Nephron (organoid): ENCODE results near the gene NPC1L1.

Experiments
- H3K27ac Mint-ChIP-seq, 3 experiments: 2 replicates each; pipeline ENCODE4 v1.8.0; 2020; ENCODE audit warnings: mixed read lengths in 3 of 3, mild to moderate bottlenecking in 2 of 3, moderate library complexity in 1 of 3
- H3K27me3 Mint-ChIP-seq: 2 replicates; pipeline ENCODE4 v1.8.0; 2021; ENCODE audit warnings: low read depth, mild to moderate bottlenecking, moderate library complexity, mixed read lengths
- H3K36me3 Mint-ChIP-seq: 2 replicates; pipeline ENCODE4 v1.8.0; 2020; ENCODE audit warnings: low read depth, mixed read lengths
- H3K4me1 Mint-ChIP-seq: 2 replicates; pipeline ENCODE4 v1.8.0; 2020; ENCODE audit warnings: mixed read lengths
- H3K4me3 Mint-ChIP-seq, 3 experiments: 2 replicates each; pipeline ENCODE4 v1.8.0; 2020; ENCODE audit warnings: mild to moderate bottlenecking in 3 of 3, mixed read lengths in 3 of 3, moderate library complexity in 2 of 3
- H3K9me3 Mint-ChIP-seq: 2 replicates; pipeline ENCODE4 v1.8.0; 2020; ENCODE audit warnings: mixed read lengths
- CTCF ChIP-seq, 3 experiments: fragments of 200-600 bp; sonication (generic); IDR thresholded peaks; one replicate each; pipeline ENCODE4 v1.5.0; 2021; ENCODE audit warnings: antibody characterized with exemption in 3 of 3; ENCODE audit not compliant: unreplicated experiment in 3 of 3

NPC1L1 gene

DNA sequence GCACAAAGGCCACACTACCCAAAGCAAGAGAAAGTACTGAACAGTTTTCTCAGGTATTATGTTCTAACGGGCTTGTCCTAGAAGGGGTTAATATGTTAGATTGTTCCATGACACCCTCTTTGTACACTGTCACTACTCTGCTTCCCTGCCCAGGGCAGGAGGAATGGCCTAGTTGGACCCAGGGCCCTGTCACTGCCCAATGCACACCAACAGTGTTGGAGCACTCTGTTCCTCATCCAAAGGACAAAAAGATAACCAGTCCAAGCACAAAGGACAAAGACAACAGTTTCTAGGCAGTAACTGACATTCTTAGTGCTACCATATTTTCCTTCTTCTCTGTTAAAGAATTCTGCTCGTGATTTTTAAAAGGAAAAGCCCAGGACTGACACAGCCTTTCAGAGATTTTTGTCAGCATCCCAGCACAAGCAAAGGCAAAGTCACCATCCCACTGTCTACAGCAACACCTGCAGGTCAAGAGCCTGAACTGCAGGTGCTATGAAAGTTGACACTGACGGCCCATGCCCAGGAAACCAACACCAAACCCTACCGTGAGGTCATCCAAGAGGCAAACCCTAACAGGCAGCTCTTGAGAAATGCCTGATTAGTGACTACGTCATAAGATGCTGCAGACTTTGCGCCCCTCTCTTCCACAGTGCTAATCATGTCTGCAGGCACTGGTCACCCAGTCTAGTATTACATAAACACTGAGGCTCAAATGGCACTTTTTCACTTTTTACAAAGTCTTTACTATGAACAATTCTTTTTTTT lies 63.9 kb downstream of the NPC1L1 start:
- Mint-ChIP-seq H3K27ac (no peak overlapping the region), H3K9me3 (peaks cover 3% of the 10 kb centered on the region), H3K27me3 (no peaks in the 10 kb centered on the region), H3K4me1 (peaks cover 5% of the 10 kb centered on the region), H3K36me3 (peaks cover 72% of the 10 kb centered on the region), H3K4me3 (no peak overlapping the region)
- peak; percentile 91 to 95 (median 92) for TF ChIP-seq CTCF (IDR thresholded peaks at IDR 0.05; ENCODE audit: unreplicated experiment in 3 of 3)

DNA sequence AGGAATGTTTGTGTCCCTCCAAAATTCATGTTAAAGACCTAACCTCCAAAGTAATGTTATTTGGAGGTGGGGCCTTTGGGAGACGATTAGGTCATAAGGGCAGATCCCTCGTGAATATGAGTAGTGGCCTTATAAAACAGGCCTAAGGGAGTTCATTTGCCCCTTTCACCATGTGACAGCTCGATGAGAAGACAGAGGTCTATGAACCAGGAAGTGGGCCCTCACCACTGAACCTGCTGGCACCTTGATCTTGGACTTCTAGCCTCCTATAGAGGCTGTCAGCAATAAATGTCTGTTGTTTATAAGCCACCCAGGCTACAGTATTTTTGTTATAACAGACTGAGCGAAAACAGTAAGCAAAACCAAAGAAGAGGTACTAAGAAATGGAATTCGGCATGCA lies 64.8 kb downstream of the NPC1L1 start:
- no peaks in the 10 kb centered on the region for H3K27me3 Mint-ChIP-seq
- H3K4me3 Mint-ChIP-seq, result no peak overlapping the region
- no peaks in the 10 kb centered on the region for H3K9me3 Mint-ChIP-seq
- TF ChIP-seq CTCF (IDR thresholded peaks at IDR 0.05; ENCODE audit: unreplicated experiment in 3 of 3), result no peak
- H3K27ac Mint-ChIP-seq, result no peak overlapping the region
- H3K36me3 Mint-ChIP-seq, result peaks cover 69% of the 10 kb centered on the region
- H3K4me1 Mint-ChIP-seq, result peaks cover 5% of the 10 kb centered on the region

DNA sequence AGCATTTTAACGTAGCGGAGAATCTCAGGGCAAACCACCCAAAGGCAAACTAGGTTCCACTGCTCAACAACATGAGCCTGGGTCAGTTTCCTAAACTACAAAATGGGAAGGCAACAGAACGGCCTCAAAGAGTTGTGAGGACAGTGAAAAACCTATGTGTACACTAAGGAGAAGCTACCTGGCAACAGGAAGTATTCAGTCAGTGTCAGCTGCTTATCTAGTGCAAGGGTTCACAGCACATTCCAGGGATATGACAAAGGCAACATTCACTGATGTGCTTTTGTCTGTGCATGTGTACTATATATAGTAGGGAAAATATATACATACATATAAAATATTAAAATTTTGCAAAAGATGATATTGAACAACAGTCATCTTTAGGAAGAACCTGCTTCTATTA lies 67.8 kb downstream of the NPC1L1 start:
- Mint-ChIP-seq H3K36me3 (peaks cover 66% of the 10 kb centered on the region), H3K27ac (no peak overlapping the region), H3K27me3 (no peaks in the 10 kb centered on the region), H3K4me1 (peaks cover 24% of the 10 kb centered on the region), H3K9me3 (no peaks in the 10 kb centered on the region), H3K4me3 (no peak overlapping the region)
- no peak for TF ChIP-seq CTCF (IDR thresholded peaks at IDR 0.05; ENCODE audit: unreplicated experiment in 3 of 3)

DNA sequence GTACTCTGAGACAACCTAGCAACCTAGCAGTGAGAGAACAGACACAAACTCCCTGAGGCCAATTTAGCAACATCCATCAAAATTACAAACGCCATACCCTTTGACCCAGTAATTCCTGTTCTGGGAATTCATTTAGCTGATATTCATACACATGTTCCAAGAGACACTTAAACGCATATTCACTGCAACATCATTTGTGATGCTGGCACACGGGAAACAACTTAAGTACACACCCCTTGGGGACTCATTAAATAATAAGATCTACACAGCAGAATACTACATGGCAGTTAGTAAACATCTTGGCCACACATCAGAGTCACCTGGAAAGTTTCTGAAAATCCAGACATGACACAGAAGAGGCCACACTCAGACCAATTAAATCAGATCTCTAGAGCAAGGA lies 68.3 kb downstream of the NPC1L1 start:
- H3K27ac Mint-ChIP-seq, result no peak overlapping the region
- H3K27me3 Mint-ChIP-seq, result no peaks in the 10 kb centered on the region
- peaks cover 71% of the 10 kb centered on the region for H3K36me3 Mint-ChIP-seq
- H3K4me1 Mint-ChIP-seq, result peaks cover 24% of the 10 kb centered on the region
- H3K4me3 Mint-ChIP-seq, result no peak overlapping the region
- no peaks in the 10 kb centered on the region for H3K9me3 Mint-ChIP-seq
- no peak for TF ChIP-seq CTCF (IDR thresholded peaks at IDR 0.05; ENCODE audit: unreplicated experiment in 3 of 3)

- Mint-ChIP-seq H3K4me1 (peaks cover 24% of the 10 kb centered on the region), H3K9me3 (no peaks in the 10 kb centered on the region), H3K36me3 (peaks cover 72% of the 10 kb centered on the region), H3K4me3 (no peak overlapping the region), H3K27ac (no peak overlapping the region), H3K27me3 (no peaks in the 10 kb centered on the region)
- TF ChIP-seq CTCF (IDR thresholded peaks at IDR 0.05; ENCODE audit: unreplicated experiment in 3 of 3), result no peak
Observed at GRCh38 chr7:44471850-44472249, 69.3 kb downstream of the NPC1L1 start.

DNA sequence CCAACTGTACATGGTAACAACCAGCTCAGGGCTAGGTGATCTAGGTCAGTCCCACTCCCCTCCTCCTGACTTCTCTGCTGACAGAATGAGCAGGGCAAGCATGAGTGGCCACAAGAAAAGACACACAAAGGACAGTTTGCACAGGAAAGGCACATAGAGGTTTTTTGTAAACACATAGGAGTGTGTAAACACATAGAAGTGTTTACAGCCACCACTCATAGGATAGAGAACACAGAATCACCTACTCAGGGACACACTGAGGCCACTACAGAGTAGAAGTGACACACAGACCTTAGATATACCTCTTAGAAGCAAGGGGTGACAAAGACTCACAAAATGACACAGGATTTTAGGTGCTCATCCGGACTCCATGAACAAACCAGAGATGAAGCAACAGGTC lies 69.7 kb downstream of the NPC1L1 start:
- peaks cover 69% of the 10 kb centered on the region for H3K36me3 Mint-ChIP-seq
- H3K4me1 Mint-ChIP-seq, result peaks cover 24% of the 10 kb centered on the region
- H3K4me3 Mint-ChIP-seq, result no peak overlapping the region

More for the DNA sequence above, 69.7 kb downstream of the NPC1L1 start:
- no peaks in the 10 kb centered on the region for H3K9me3 Mint-ChIP-seq
- TF ChIP-seq CTCF (IDR thresholded peaks at IDR 0.05; ENCODE audit: unreplicated experiment in 3 of 3), result no peak
- H3K27me3 Mint-ChIP-seq, result no peaks in the 10 kb centered on the region
- no peak overlapping the region for H3K27ac Mint-ChIP-seq
